ENCODE results near the gene DNM3.

Gene DNM3

DNA sequence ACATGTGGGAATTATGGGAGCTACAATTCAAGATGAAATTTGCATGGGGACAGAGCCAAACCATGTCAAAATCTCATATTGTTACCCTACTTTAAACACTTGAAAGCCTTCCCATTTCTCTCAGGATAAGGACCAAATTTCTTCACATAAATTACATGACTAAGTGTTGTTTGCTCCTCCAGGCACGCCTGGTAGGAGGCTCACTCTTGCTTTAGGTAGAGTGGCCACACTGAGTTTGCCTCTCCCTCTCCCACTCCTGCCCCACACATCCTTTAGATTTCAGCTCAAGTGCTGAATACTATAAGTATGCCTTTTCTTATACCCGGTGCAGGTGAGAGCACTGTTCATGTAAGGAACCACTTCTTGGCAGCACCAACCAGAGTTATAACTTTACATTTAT, 279.1 kb downstream of the DNM3 start:
- no peaks in the 10 kb centered on the region for H3K27me3 ChIP-seq (ENCODE audit: insufficient read depth, low read length)
- TF ChIP-seq, protein P1, sequence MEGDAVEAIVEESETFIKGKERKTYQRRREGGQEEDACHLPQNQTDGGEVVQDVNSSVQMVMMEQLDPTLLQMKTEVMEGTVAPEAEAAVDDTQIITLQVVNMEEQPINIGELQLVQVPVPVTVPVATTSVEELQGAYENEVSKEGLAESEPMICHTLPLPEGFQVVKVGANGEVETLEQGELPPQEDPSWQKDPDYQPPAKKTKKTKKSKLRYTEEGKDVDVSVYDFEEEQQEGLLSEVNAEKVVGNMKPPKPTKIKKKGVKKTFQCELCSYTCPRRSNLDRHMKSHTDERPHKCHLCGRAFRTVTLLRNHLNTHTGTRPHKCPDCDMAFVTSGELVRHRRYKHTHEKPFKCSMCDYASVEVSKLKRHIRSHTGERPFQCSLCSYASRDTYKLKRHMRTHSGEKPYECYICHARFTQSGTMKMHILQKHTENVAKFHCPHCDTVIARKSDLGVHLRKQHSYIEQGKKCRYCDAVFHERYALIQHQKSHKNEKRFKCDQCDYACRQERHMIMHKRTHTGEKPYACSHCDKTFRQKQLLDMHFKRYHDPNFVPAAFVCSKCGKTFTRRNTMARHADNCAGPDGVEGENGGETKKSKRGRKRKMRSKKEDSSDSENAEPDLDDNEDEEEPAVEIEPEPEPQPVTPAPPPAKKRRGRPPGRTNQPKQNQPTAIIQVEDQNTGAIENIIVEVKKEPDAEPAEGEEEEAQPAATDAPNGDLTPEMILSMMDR (IDR thresholded peaks at IDR 0.05; ENCODE audit: low read length) = no peak
- no peak for TF ChIP-seq EZH2 (IDR thresholded peaks at IDR 0.05; ENCODE audit: borderline replicate concordance, low read length)
- no peak overlapping the region for H3K27ac ChIP-seq (ENCODE audit: low read depth, low read length, poor library complexity, severe bottlenecking)

DNA sequence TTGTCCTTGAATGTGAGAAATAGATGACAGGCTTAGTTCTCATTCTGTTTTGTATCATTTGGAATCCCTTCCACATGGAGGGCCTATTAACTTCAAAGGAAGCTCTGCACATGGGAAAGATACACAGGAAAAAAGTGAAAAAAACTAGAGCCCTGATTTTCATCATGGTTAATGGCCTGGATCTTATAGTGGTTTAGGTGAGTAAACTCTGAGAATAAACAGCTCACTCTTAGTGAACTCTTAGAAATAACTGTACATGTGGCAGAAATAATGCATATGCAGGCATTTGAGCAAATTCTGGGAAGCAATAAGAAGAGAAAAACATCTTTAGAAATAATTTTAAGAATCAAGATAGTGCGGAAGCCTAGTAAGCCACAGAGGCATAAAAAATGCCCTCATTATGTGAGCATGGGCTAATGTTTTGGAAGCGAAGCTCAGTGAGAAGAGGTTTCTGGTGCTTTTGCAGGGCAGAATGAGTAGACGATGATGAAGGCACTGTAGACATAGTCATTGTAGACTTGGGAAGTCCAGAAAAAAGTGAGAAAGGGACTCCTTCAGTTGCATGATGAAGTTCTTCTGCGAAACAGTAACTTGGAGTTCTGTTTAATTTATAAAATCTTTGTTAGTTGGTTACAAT, 279.9 kb downstream of the DNM3 start:
- no peaks in the 10 kb centered on the region for H3K4me1 ChIP-seq (ENCODE audit: insufficient read depth, low read length, severe bottlenecking)
- no peak overlapping the region for H2AFZ ChIP-seq (ENCODE audit: low read length)
- H3F3A ChIP-seq (ENCODE audit: insufficient read depth, low read length) = no peaks in the 10 kb centered on the region
- no peak overlapping the region for H3K4me3 ChIP-seq (ENCODE audit: low read depth, low read length, poor library complexity, severe bottlenecking)
- no peak for TF ChIP-seq EZH2 (IDR thresholded peaks at IDR 0.05; ENCODE audit: borderline replicate concordance, low read length)
- TF ChIP-seq, protein P1 (IDR thresholded peaks at IDR 0.05; ENCODE audit: low read length) = no peak
- no peak overlapping the region for H3K4me2 ChIP-seq (ENCODE audit: low read length)
- H3K9me2 ChIP-seq (ENCODE audit: low read depth, low read length) = no peaks in the 10 kb centered on the region
- no peaks in the 10 kb centered on the region for H3K79me2 ChIP-seq (ENCODE audit: insufficient read depth, low read length)
- no peak overlapping the region for H3K9ac ChIP-seq (ENCODE audit: low read length)
- no peaks in the 10 kb centered on the region for H4K20me1 ChIP-seq (ENCODE audit: insufficient read depth, low read length)
- no peaks in the 10 kb centered on the region for H3K9me3 ChIP-seq (ENCODE audit: low read length)
- no peak overlapping the region for H3K27ac ChIP-seq (ENCODE audit: low read depth, low read length, poor library complexity, severe bottlenecking)
- H3K36me3 ChIP-seq (ENCODE audit: insufficient read depth, low read length) = no peaks in the 10 kb centered on the region
- H3K27me3 ChIP-seq (ENCODE audit: insufficient read depth, low read length) = no peaks in the 10 kb centered on the region

More for the DNA sequence above, 279.1 kb downstream of the DNM3 start:
- H3K9ac ChIP-seq (ENCODE audit: low read length) = no peak overlapping the region
- no peaks in the 10 kb centered on the region for H3K4me1 ChIP-seq (ENCODE audit: insufficient read depth, low read length, severe bottlenecking)
- H3K4me3 ChIP-seq (ENCODE audit: low read depth, low read length, poor library complexity, severe bottlenecking) = no peak overlapping the region
- no peak overlapping the region for H2AFZ ChIP-seq (ENCODE audit: low read length)
- no peaks in the 10 kb centered on the region for H3K9me2 ChIP-seq (ENCODE audit: low read depth, low read length)
- H3K79me2 ChIP-seq (ENCODE audit: insufficient read depth, low read length) = no peaks in the 10 kb centered on the region
- H3K36me3 ChIP-seq (ENCODE audit: insufficient read depth, low read length) = no peaks in the 10 kb centered on the region
- H3F3A ChIP-seq (ENCODE audit: insufficient read depth, low read length) = no peaks in the 10 kb centered on the region
- H4K20me1 ChIP-seq (ENCODE audit: insufficient read depth, low read length) = no peaks in the 10 kb centered on the region
- no peaks in the 10 kb centered on the region for H3K9me3 ChIP-seq (ENCODE audit: low read length)
- H3K4me2 ChIP-seq (ENCODE audit: low read length) = no peak overlapping the region

DNA sequence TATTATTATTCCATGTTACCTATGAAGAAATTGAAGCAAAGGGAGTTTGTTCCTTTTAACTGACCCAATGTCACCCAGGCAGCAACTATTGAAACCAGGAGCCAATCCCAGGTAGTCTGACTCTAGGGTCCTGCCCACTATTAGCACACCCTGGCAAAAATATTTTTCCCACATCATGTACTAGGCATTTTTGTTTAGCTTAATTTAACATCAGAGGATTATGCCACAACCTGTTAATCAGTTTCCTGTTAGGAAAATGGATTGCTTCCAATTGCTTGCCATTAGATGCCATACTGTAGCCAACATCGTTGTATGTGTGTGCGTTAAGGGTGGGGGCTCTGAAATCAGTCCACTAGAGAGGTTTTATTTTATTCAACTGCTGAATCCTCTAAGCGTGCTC, 281.1 kb downstream of the DNM3 start:
- no peaks in the 10 kb centered on the region for H3K4me1 ChIP-seq (ENCODE audit: insufficient read depth, low read length, severe bottlenecking)
- H3K79me2 ChIP-seq (ENCODE audit: insufficient read depth, low read length) = no peaks in the 10 kb centered on the region
- H3K27me3 ChIP-seq (ENCODE audit: insufficient read depth, low read length) = no peaks in the 10 kb centered on the region
- no peak overlapping the region for H3K4me3 ChIP-seq (ENCODE audit: low read depth, low read length, poor library complexity, severe bottlenecking)
- H3K9me3 ChIP-seq (ENCODE audit: low read length) = no peaks in the 10 kb centered on the region
- H4K20me1 ChIP-seq (ENCODE audit: insufficient read depth, low read length) = no peaks in the 10 kb centered on the region
- H3K4me2 ChIP-seq (ENCODE audit: low read length) = no peak overlapping the region
- no peak for TF ChIP-seq EZH2 (IDR thresholded peaks at IDR 0.05; ENCODE audit: borderline replicate concordance, low read length)
- TF ChIP-seq, protein P1 (IDR thresholded peaks at IDR 0.05; ENCODE audit: low read length) = no peak
- no peak overlapping the region for H3K9ac ChIP-seq (ENCODE audit: low read length)
- no peak overlapping the region for H3K27ac ChIP-seq (ENCODE audit: low read depth, low read length, poor library complexity, severe bottlenecking)
- no peaks in the 10 kb centered on the region for H3K36me3 ChIP-seq (ENCODE audit: insufficient read depth, low read length)
- no peaks in the 10 kb centered on the region for H3K9me2 ChIP-seq (ENCODE audit: low read depth, low read length)
- no peak overlapping the region for H2AFZ ChIP-seq (ENCODE audit: low read length)
- no peaks in the 10 kb centered on the region for H3F3A ChIP-seq (ENCODE audit: insufficient read depth, low read length)

Data from OCI-LY1 (cell line).